Uterus (tissue), 4 donors: Measurements from ENCODE around the gene NXN. TPM values are rescaled to one million over a fixed set of nuclear protein-coding genes. Genes with fewer than 3 reads are reported as not detected.

Experiments
- DNase-seq, 2 donors: peaks; one replicate each; pipeline ENCODE4 v3.0.0-alpha.2; 2019 to 2020
- H3K27ac ChIP-seq, 2 donors: fragments of 200-600 bp; sonication (generic); 1 replicate in 1 of 2; 2 replicates in 1 of 2; pipeline ENCODE4 v1.5.1; 2016 to 2018
- H3K27me3 ChIP-seq, 2 donors: fragments of 200-600 bp; sonication (generic); one replicate each; pipeline ENCODE4 v1.5.1; 2018 to 2019; ENCODE audit warnings: control low read depth in 1 of 2
- H3K36me3 ChIP-seq, 2 donors: fragments of 200-600 bp; sonication (generic); one replicate each; pipeline ENCODE4 v1.5.1; 2019; ENCODE audit warnings: control low read depth in 1 of 2
- H3K4me1 ChIP-seq, 2 donors: fragments of 200-600 bp; sonication (generic); one replicate each; pipeline ENCODE4 v1.5.1; 2018 to 2019; ENCODE audit warnings: control low read depth in 1 of 2
- H3K4me3 ChIP-seq, 2 donors: fragments of 200-600 bp; sonication (generic); 1 replicate in 1 of 2; 2 replicates in 1 of 2; pipeline ENCODE4 v1.5.1; 2018 to 2019; ENCODE audit warnings: mild to moderate bottlenecking in 1 of 2
- H3K9me3 ChIP-seq, 2 donors: fragments of 200-600 bp; sonication (generic); one replicate each; pipeline ENCODE4 v1.5.1; 2019; ENCODE audit warnings: control low read depth in 1 of 2
- CTCF ChIP-seq, 4 experiments: fragments of 200-600 bp in 2 of 4; fragments of 450-650 bp in 2 of 4; sonication (generic) in 2 of 4; IDR thresholded peaks; one replicate each; pipeline ENCODE4 v1.5.1; 2016 to 2019; ENCODE audit warnings: antibody characterized with exemption in 4 of 4, mild to moderate bottlenecking in 2 of 4, moderate library complexity in 1 of 4
- POLR2A ChIP-seq, 2 donors: fragments of 450-650 bp; IDR thresholded peaks; one replicate each; pipeline ENCODE4 v1.6.1; 2016; ENCODE audit warnings: antibody characterized with exemption in 2 of 2, mild to moderate bottlenecking in 1 of 2, moderate library complexity in 1 of 2
- intact Hi-C: fragments of 100-400 bp; cut with DNase I; formaldehyde crosslinking; loops from one replicate; pipeline ENCODE4 v1.15.1; 2023; ENCODE audit warnings: low total_unique reads
- total RNA-seq, 4 donors: library from RNA; depleted of rRNA in 3 of 4; stranded (reverse); fragments of >200 nt in 3 of 4; gene quantifications; one replicate each; pipeline versions ENCODE4 v1.1.0 to v1.2.4, GENCODE V29; 2014 to 2023
- donor health status: DM: yes; HTN: yes; CAD: no.

NXN gene
- total RNA-seq, 4 donors from 2014 or later: 6.5 to 99.0 (median 49.9) TPM

DNA sequence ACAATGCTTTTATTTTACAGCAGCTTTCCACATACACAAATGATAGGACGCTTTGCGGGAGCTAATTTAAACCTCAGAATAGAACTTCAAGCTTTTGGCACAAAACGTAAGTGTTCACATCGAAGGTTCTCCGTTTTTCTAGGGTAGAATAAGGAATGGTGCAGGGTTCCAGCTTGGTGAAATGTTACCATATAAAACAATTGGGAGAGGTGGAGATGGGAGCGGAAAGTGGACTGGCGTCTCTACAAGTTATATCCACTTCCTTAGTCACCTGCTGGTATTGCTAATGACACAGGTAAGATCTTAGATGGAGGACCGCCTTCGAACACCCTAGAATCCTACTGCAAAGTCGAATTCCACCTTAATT is 1.7 kb upstream of the NXN start:
- no peak for DNase-seq
- H3K4me3 ChIP-seq: no peak overlapping the region
- no peaks in the 10 kb centered on the region for H3K27me3 ChIP-seq
- H3K4me1 ChIP-seq: no peaks in the 10 kb centered on the region
- peak overlapping the region in 1 of 2 donors; percentile 5 for H3K27ac ChIP-seq
- H3K36me3 ChIP-seq: no peaks in the 10 kb centered on the region
- H3K9me3 ChIP-seq: no peaks in the 10 kb centered on the region
- intact Hi-C loops: loop anchor here (5.0 kb wide), 1 partner anchor 189 kb away; no protein-coding TSS in a partner anchor
- TF ChIP-seq CTCF (IDR thresholded peaks at IDR 0.05) (no peak), POLR2A (IDR thresholded peaks at IDR 0.05) (no peak)

DNA sequence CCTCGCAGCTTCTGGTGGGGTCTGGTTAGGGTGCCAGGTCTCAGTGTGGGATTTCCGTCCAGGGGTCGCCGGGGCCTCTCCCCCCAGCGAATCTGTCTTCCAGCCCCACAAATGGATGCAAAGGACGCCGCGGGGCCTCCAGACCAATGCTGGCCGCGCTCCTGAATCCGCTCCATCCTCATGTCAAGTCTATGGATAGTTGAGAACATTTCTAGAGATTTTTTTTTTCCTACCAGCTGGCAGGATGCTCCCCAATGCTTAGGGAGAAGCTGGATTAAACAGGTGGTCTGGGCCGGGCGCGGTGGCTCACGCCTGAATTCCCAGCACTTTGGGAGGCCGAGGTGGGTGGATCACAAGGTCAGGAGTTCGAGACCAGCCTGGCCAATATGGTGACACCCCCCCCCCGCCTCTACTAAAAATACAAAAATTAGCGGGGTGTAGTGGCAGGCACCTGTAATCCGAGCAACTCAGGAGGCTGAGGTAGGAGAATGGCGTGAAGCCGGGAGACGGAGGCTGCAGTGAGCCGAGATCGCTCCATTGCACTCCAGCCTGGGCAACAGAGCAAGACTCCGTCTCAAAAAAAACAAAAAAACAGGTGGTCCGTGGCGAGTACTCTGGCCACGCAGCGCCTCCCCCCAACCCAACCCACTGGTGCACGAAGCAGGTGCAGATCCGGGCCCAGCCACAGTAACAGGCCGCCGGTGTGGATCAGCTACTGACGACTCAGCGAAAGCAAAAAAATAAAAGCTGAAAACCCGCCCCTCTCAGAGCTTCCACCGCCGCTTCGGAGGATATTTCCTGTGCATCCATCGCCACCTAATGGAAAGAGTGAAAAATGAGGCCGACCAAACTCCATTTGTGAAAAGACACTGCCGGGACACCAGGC is 1.1 kb upstream of the NXN start:
- peak overlapping the region; percentile 78 to 84 for H3K27ac ChIP-seq
- intact Hi-C loops: loop anchor here (5.0 kb wide), 1 partner anchor 188 kb away; no protein-coding TSS in a partner anchor
- no peaks in the 10 kb centered on the region for H3K27me3 ChIP-seq
- DNase-seq: peak; percentile 77 to 86
- peak overlapping the region; percentile 38 to 40 for H3K4me3 ChIP-seq
- TF ChIP-seq CTCF (IDR thresholded peaks at IDR 0.05) (peak; percentile 79 to 93 (median 86)), POLR2A (IDR thresholded peaks at IDR 0.05) (no peak)
- no peaks in the 10 kb centered on the region for H3K36me3 ChIP-seq
- H3K4me1 ChIP-seq: no peaks in the 10 kb centered on the region
- no peaks in the 10 kb centered on the region for H3K9me3 ChIP-seq

- no peak for DNase-seq
- intact Hi-C loops: loop anchor here (10.0 kb wide), 1 partner anchor 94 kb away; no protein-coding TSS in a partner anchor
- no peak for TF ChIP-seq POLR2A (IDR thresholded peaks at IDR 0.05)
- TF ChIP-seq CTCF (IDR thresholded peaks at IDR 0.05): no peak
- peaks cover 0 to 4% of the 10 kb centered on the region in 2 donors for H3K4me1 ChIP-seq
- no peaks in the 10 kb centered on the region for H3K27me3 ChIP-seq
- peak overlapping the region; percentile 73 to 83 for H3K27ac ChIP-seq
- no peaks in the 10 kb centered on the region for H3K36me3 ChIP-seq
- H3K9me3 ChIP-seq: no peaks in the 10 kb centered on the region
- H3K4me3 ChIP-seq: peak overlapping the region; percentile 54
Measured at GRCh38 chr17:979212-979538, 401 bp downstream of the NXN start.

GRCh38 chr17:978103-979093 is 1.2 kb downstream of the NXN start:
- no peaks in the 10 kb centered on the region for H3K9me3 ChIP-seq
- H3K27ac ChIP-seq: peak overlapping the region; percentile 73 to 83
- peak; percentile 10 to 23 for TF ChIP-seq POLR2A (IDR thresholded peaks at IDR 0.05)
- TF ChIP-seq CTCF (IDR thresholded peaks at IDR 0.05): no peak
- no peaks in the 10 kb centered on the region for H3K27me3 ChIP-seq
- H3K4me1 ChIP-seq: peaks cover 0 to 4% of the 10 kb centered on the region in 2 donors
- H3K36me3 ChIP-seq: no peaks in the 10 kb centered on the region
- peak overlapping the region; percentile 54 for H3K4me3 ChIP-seq
- peak in 1 of 2 donors; percentile 47 for DNase-seq
- intact Hi-C loops: loop anchor here (10.0 kb wide), 1 partner anchor 94 kb away; no protein-coding TSS in a partner anchor
